Mucosa of gallbladder (tissue), 1 donor: Measurements from ENCODE around the gene KCNA5. TPM values are rescaled to one million over a fixed set of nuclear protein-coding genes. Genes with fewer than 3 reads are reported as not detected.

Experiments
- DNase-seq: peaks from one replicate; pipeline ENCODE4 v3.0.0-alpha.2; 2020; ENCODE audit warnings: low spot score
- total RNA-seq: library from RNA; stranded (reverse); gene quantifications from one replicate; pipeline ENCODE4 v1.2.1, GENCODE V29; 2021
- donor health status: DM: no; HTN: no; CAD: no.

Gene KCNA5
- total RNA-seq, result 1.4 TPM

- DNase-seq, result no peak
Observed at GRCh38 chr12:5043589-5044419, at the start of gene KCNA5. TSS of gene KCNA5 (plus strand) at chr12:5043879. CDS start at chr12:5044148, 269 bp downstream.

DNA sequence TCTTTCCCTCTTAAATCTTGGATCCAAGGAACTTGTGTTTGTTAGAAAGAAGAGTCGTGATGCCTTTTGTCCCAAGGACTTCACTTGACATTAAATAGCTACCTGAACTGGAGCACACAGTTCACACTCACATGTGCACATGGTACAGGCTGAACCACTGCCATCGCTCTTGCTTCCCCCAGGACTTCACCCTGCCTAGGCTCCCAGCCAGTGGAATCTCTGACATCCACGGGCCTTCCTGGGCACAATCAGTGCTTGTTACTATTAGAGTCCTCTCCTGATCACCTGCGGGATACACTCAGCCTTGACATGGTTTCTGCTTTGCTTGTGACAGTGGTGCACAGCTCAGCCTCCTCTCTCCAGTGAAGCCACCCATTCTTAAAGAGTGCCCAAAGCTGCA is 49.1 kb upstream of the KCNA5 start:
- DNase-seq, result no peak

- DNase-seq, result no peak
Observed at GRCh38 chr12:4996714-4997113, 47.0 kb upstream of the KCNA5 start.

GRCh38 chr12:4997939-4998338 is 45.7 kb upstream of the KCNA5 start:
- no peak for DNase-seq

DNA sequence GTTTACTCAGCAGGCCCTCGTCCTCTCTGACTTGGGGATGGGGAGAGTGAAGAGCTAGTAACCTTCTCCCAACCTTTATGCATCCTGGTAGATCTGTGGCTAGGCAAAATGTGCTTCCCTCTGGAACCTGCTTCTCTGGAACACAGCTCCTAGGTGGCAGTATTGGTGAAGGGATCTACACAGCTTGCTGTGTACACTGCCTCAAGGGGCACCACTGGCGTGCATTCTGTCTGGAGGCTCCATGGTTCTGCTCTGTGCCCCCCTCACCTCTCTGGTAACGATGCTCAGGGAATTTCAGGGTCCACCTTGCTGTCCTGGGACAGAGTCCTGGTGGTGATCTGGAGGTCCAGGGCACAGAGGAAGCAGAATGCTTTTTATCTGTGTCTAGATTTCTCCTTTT is 43.5 kb upstream of the KCNA5 start:
- DNase-seq, result no peak

DNA sequence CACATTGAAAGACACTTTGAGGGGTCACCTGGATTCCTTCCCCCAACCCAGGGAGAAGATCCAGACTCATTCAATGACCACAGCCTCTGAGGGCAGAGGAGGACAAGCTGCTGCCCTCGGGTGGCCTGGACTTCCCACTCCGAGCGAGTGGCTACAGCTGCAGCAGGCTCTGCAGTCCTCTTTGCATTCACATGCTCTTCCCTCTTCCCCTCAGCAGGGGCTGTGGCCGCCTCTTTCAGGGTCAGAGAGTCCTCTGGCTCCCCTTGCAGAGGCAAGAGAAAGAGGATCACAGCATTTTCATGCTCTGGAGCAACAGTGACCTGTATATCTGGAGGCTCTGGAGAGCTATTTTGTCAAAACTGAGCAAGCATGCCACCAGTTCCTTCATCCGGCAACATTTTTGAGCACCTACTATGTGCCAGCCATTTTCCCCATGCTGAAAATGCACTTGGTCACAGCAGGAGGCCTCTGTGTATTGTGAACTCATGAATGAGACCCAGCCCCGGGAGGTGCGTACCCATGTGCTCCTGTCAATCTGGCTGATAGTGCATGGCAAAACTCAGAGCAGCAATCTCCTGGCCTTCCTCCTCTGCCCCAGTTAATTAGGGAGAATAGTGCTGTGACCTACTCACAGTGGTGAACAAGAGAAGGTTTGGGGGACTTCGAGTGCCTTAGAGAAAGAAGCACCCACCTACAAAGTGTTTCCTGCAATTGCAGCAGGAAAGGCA is 42.9 kb upstream of the KCNA5 start:
- no peak for DNase-seq

- peak; percentile 59 for DNase-seq
Observed at GRCh38 chr12:5003025-5003666, 40.5 kb upstream of the KCNA5 start.

GRCh38 chr12:5008661-5009060 is 35.0 kb upstream of the KCNA5 start:
- no peak for DNase-seq

GRCh38 chr12:5010151-5010550 is 33.5 kb upstream of the KCNA5 start:
- DNase-seq, result no peak

- DNase-seq, result no peak
Observed at GRCh38 chr12:5012337-5012736, 31.3 kb upstream of the KCNA5 start.

- no peak for DNase-seq
Observed at GRCh38 chr12:5013266-5013730, 30.4 kb upstream of the KCNA5 start.

DNA sequence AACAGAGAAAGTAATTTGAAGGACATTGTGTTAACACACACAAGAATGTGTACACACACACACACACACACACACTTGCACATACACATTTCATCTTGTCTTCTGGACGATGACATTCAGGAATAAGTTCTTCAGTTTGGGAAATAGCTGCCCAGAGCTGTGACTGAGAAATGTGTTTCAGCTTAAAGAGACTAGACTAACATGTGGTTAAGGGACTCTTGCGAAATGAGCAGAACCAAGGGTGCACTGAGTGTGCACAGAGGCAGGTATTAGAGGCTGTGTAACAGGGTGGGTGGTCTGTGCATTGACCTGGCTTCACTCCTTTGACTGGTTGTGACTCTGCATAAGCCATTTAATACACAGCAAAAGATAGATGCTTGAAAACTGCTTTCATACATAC is 29.4 kb upstream of the KCNA5 start:
- DNase-seq, result no peak

- no peak for DNase-seq
Observed at GRCh38 chr12:5015711-5016492, 27.8 kb upstream of the KCNA5 start.

- no peak for DNase-seq
Observed at GRCh38 chr12:5016526-5016925, 27.2 kb upstream of the KCNA5 start.

DNA sequence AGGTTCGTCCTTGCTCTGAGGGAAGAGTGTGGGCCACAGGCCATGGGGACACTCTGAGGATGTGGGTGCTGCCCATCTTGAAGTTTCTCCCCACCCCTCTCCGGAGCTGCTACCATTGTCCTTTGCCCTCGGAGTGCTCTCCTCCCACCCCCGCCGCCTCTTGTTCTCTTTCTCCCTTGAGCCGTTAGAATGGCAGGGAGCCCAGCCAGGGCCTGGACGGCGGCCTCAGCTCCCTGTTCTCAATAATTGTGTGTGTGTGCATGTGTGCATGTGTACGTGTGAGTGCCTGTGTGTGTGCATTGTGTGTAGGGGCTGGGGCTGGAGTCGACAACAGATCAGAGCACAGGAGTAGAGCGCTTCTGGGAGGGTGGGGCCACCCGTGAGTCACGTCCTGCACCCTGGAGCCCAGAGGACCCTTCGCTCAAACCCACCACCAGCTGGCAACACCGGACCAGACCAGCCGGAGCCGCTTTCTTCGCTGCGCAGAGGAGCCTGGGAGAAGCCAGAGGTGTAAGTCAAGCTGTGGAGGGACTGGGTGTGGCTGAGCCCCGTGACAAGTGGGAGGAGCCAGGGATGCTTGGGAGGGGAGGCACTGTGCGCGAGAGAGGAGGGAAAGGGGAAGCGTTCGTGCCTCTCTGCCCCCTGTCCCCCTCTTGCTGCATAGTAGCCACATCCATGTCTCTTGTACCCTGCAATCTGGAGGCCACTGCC is 25.9 kb upstream of the KCNA5 start:
- DNase-seq, result no peak

DNA sequence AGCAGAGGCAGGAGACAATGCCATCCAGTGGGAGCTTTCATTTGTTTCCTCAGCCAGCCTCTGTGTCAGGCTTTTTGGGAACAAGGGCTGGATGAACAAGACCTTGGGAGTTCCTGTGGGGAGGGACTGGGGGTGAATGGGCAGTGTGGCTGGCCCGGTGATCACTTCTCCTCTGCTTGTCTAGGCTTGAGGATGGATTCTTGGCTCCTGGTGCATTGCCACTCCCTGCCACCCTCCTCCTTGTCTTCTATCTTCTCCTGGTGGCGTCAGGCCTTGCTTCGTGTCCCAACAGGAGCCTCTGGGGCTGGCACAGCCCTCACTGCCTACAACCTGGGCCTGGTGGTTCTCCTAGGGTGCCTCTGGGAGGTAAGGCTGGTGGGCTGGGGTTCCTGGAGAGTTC is 25.0 kb upstream of the KCNA5 start:
- no peak for DNase-seq

- no peak for DNase-seq
Observed at GRCh38 chr12:5022025-5022424, 21.7 kb upstream of the KCNA5 start.

DNA sequence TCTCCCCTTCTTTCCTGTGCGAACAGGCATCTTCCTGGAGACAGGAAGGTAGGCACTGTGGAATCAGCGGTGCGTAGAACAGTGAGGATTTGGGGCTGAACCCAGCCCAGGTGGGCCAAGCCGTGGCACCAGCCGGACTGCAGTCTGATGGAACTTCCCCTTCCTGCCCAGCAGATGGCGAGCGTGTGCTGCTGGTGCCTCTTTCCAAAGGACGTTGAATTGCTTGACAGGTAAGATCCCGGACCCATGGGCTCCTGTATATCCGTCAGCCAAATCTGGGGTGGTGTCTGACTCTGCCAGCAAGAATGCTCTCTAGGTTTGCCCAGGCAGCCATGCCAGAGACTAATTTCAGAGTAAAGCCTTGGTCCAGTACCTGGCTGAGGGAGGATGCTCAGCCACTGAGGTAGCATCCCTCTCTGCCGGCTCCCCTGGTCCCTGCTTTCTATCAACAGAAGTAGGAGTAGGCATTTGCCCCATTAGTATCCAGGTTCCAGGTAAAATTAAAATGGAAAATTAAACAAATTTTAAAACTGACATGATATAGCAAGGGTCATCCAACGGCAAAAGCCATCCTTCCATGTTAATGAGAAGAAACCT is 21.1 kb upstream of the KCNA5 start:
- no peak for DNase-seq

DNA sequence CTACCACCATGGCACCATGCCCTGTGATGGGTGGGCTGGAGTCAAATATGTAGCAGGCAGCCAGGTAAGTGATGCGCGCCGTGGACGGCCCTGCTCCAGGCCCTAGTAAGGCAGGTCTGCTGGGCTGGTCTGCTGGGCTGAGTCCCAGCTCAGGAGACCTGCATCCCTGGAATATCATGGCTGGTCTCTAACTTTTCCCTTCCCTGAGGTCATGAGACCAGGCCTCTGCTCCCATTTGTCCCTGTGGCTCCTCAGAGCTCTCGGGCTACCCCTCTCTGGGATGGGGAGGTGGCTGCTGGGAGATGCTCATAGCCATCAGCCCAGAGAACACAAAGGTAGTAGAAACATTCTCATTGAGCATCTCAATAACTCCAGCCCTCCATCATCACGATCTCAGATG is 19.8 kb upstream of the KCNA5 start:
- no peak for DNase-seq

DNA sequence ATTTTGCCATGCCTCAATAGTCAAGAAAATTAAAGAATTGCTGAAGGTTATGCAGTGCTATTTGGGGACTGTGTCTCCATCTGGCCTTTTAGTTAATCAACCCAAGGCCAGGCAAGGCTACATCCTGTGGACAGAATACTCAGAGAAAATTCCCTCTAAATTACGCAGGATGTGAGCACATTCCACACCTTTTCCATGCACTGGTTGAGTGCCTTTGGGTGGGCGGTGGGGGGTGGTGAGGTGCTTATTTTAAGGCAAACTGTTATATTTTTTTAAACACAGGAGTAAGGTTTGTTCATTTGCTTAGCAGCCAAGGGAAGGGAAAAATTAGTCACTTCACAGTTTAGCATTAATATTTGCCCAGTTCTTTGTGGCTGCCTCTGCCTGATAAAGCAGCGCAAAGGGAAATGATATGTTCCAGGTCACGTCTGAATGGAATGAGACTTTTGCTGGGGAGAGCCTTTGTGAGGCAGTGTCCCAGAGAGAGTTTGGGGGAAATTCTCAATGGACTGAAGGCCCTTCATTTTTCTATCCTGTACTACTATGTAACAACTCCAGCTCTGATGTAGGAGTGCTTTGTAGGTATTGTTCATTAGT is 17.2 kb upstream of the KCNA5 start:
- no peak for DNase-seq
